GM11168 (cell line): ENCODE measurements around the gene TSSK1B.
"Not testable (repeated sequence)": the region's sequence is repeated elsewhere in the genome, so short reads cannot be mapped to it uniquely, and the experiment has no call there.

ENCODE experiments used
- in situ Hi-C: fragments of 300-500 bp; cut with MboI; formaldehyde crosslinking; loops from one replicate; pipeline ENCODE4 v1.12.0; 2022; ENCODE audit warnings: low sequenced_read_pairs; ENCODE audit not compliant: unreplicated experiment

Gene TSSK1B, protein sequence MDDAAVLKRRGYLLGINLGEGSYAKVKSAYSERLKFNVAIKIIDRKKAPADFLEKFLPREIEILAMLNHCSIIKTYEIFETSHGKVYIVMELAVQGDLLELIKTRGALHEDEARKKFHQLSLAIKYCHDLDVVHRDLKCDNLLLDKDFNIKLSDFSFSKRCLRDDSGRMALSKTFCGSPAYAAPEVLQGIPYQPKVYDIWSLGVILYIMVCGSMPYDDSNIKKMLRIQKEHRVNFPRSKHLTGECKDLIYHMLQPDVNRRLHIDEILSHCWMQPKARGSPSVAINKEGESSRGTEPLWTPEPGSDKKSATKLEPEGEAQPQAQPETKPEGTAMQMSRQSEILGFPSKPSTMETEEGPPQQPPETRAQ

DNA sequence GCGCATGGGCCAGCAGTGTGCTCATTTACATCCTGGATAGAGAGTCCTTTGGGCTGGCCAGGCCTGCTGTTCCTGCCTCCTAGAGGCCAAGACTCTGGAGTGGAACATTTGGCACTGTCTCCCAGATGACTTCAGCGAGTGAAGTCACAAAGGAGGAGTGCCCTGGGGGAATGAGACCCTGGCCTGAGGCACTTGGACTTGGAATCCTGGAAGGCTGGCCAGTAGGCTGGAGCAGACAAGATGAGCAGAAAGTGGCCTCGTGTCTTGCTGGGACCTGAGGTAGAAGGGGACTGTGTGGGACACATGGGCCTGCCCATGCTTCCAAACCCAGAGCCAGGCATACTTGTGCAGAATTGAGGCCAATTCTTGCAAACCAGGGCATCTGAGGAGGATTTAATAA, at the start of gene TSSK1B:
TSSK1B (minus strand) TSS at position 101 of the 400 bp plus-strand sequence. CDS start 150 bp downstream, outside the sequence.
- in situ Hi-C loops, result no loop called here

DNA sequence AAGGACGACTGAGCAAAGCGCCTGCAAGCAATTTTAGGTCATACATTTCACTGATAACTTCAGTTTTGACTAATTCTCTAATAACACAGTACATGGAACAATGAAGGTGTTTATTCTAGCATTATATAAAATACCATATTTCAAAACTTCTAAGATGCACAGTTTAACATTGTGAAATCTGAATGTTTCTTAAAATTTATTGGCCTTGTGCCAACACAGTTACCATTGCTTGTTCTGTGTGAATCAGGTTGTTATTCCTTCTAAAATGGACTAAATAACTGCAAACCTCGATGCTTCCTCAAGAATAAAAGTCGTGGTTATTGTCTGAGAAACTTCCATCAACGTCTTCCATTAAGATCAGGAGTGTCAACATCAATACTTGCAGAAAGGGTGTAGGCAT, 45.5 kb upstream of the TSSK1B start:
- in situ Hi-C loops, result no loop called here

DNA sequence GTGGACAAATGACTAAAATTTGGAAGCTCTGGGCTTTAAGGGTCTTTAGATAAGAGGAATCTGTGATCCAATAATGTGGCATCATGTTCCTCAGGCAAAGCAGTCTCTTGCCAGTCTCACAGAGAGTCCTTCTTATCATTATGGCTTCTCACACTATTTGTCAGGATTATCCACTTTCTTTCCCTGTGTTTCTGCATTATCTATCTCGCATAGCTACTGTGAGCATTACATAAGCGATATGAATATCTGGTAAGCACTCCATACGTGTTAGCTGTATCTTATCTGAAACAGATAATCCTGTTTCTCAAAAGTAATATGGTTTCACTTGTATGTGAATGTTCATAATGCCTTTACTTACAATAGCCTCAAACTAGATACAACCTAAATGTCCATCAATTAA, 43.9 kb upstream of the TSSK1B start:
- in situ Hi-C loops, result no loop called here

DNA sequence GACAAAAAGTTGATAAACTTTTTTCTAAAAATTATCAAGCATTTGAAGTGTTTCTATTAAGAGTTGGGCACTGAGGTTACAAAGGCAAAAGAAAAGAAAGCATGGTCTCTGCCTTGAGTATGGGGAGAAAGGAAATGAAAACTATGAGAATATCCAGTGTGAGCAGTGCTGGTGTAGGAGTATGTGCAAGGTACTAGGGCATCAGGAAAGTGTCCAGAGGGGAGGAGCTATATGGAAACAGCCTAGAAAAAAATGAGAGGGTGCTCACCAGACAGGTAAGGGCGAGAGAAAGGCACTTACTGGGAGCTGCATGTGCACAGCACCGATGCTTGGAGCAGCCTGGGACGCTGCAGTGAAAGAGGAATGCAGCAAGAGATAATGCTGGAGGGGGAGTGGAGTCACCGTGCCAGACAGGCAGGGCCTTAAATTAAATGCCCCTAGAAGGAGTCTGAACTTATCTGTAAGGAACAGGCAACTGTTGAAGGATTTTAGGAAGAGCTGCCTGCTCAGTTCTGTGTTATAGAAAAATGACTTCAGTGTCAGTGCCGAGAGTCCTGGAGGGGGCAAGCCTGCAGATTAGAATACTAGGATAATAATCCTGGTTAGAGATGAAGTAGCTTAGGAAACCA, 39.4 kb upstream of the TSSK1B start:
- in situ Hi-C loops, result no loop called here

DNA sequence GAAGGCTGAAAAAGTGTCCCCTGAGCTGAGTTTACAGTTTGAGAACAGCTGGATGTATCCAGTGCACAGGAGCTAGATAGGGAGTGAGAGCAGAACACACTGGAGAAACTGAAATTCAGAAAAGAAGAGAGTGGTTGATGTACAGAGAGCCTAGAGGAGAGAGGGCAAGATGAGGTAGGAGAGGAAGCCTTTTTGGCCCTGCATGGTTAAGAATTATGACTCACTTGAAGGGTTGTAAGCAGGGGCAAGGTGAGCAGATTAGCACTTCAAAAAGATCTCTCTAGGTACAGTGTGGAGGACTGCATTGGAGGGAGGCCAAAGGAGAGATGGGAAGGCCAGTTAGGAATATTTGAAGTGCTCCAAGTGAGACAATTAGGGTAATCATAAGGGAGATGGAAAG, 28.2 kb upstream of the TSSK1B start:
- in situ Hi-C loops, result no loop called here

DNA sequence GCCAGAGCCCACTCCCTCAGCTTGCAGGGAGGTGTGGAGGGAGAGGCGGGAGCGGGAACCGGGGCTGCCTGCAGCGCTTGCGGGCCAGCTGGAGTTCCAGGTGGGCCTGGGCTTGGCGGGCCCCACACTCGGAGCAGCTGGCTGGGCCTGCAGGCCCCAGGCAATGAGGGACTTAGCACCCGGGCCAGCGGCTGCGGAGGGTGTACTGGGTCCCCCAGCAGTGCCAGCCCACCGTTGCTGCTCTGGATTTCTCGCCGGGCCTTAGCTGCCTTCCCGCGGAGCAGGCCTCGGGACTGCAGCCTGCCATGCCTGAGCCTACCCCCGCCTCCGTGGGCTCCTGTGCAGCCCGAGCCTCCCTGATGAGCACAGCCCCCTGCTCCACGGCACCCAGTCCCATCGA, 22.3 kb upstream of the TSSK1B start:
- in situ Hi-C loops, result not testable (repeated sequence)

DNA sequence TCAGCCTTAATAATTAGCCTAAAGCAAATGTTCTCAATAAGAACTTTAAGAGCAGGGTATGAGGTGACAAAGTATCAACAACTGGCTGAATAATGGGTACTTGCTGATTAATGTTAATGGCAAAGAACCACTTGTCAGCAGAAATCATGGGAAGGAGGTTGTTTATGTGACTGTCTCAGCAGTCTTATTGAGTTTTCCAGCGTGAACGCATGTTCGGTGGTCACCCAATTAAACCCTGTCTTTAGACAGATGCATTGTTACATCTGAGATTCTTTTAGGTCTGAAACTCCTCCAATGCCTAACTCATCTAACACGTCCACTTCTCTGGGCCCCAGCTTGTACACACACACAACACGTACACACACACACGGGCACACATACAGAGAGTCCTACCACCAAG, 18.2 kb upstream of the TSSK1B start:
- in situ Hi-C loops, result no loop called here

DNA sequence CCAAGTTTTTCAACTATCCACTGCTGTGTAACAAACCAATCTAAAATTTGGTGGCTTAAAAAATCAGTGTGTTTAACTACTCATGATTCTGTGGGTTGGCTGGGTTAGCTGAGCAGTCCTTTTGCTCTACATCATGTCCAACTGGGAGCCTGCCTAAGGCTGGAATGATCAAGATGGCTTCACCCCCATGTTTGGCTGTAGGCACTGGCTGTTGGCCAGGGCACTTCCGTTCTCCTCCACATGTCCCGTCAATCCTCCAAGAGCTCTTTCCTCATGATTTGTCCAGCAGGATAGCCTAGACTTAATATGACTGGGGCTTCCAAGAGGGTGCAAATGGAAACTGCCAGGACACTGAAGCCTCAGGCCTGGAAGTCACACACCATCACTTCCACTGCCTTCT, 17.0 kb upstream of the TSSK1B start:
- in situ Hi-C loops, result no loop called here

DNA sequence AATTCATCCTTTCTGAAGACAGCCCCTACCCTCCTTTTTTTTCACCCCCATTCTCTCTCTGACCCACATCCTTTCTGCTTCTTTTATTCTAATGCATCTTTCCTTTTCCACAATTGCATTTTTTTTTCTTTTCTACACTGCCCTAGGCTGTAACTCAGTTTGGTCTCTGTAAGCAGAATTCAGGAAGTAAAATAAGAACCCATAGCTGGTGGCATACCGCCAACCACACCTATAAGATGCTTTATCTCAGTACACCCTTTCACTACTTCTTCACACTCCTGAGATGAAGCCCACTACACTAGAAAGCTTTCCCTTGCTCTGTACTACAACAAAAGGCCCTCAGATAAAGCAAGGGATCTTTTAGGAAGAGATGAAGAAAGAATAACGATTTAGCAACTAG, 16.1 kb upstream of the TSSK1B start:
- in situ Hi-C loops, result no loop called here

DNA sequence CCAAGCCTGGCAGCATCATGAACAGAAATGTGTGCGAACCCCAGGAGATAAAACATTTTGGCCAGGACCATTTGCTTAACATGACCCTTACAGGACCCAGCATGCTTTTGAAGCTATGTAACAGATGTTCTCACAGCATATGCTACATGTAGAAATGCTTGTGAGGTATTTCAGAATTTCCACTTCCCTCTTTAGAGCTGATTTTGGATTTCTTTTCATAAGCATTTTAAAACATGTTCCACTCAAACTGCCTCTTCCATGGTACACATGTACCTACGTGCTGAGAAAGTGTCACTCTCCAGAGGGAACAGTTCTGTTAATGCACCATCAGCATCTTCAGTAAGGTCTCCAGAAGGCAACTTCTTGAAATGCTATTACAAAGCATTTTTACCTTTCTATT, 15.7 kb upstream of the TSSK1B start:
- in situ Hi-C loops, result no loop called here

DNA sequence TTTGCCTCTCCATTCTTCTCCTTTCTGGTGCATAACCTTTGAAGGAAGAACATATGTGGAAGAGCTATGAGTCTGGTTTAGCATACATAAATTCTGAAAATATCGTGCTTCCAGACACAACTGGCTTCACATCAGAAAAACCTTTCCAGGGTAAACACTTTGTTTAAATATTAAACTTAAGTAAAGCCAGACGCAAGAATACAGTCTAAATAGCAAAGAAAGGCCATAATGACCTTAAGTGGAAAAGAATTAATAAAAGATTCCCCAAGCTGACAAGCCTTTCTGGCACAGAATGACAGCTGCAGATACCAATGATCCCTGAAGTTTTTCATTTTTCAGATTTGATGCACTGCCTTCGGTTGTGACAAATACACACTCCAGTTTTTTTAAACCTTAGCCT, 13.5 kb upstream of the TSSK1B start:
- in situ Hi-C loops, result no loop called here

DNA sequence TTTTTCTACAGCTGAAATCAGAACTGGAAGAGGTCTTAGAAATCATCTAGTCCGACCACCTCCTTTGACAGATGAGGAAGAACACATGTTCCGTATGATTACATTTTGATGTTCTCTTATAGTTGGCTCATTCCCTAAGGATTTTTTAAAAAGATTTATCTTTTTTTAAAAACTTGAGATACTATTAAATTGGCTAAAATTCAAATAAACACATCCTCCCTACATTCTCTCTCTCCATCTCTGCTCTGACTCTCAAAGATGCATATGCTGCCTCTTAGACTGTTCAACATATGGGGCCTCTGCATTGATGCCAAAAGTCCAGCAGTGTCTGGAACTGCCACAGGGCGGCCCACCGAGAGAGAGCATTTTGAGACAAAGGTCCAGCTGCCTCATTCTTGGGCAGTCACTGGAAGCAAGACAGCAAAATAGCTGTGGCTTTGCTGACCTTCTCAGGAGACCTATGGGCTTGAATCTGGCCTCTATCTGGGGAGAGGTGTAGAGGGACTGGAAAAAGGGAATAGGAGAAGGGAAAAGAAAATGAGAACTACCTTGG, 12.8 kb upstream of the TSSK1B start:
- in situ Hi-C loops, result no loop called here

DNA sequence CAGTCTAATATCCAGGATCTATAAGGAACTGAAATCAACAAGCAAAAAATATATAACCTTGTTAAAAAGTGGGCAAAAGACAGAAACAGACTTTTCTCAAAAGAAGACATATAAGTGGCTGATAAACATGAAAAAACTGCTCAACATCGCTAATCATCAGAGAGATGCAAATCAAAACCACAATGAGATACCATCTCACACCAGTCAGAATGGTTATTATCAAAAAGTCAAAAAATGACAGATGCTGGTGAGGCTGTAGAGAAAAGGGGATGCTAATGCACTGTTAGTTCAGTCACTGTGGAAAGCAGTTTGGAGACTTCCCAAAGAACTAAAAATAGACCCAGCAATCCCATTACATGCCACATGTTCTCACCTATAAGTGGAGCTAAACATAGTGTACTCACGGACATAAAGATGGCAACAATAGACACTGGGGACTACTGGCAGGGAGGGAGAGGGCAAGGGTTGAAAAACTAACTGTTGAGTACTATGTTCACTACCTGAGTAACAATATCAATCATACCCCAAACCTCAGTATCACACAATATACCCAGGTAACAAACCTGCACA, 11.7 kb upstream of the TSSK1B start:
- in situ Hi-C loops, result no loop called here

DNA sequence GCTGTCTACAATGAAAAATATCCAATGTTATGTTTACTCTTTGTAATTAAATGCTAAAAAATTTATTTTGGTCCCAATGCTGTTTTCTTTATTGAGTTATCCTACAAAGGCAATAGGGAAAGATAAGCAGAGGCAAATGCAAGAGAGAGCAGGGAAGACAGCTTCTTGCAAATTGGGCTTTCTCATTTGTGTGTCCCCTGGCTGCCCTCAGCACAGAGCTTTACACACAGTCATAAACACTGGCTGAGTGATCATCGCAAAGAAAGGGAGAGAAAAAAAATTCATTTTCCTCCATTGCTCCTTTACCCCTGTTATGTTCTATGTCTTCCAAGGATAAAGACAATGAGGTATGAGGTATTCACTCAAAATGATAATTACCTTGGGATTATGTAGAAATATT, 2.3 kb upstream of the TSSK1B start:
- in situ Hi-C loops, result no loop called here

DNA sequence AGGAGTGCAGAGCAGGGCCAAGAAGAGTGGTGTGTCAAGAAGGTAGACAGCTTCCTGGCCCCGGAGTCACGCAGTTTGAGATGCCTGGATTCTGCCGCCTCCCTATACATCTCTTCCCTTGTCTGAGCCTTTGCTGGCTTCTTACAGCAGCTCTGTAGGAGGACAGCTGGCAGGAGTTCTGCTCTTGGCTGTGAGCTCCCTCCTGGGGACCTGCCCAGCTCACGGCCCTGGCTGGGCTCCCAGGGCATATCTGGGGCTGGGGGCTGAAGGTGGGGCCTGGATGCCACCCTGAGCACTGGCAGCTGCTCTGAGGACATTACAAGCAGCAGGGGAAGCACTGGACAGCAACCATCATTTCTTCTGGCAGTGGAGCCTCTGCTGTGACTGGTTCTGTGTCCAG, 786 bp upstream of the TSSK1B start:
- in situ Hi-C loops, result no loop called here

DNA sequence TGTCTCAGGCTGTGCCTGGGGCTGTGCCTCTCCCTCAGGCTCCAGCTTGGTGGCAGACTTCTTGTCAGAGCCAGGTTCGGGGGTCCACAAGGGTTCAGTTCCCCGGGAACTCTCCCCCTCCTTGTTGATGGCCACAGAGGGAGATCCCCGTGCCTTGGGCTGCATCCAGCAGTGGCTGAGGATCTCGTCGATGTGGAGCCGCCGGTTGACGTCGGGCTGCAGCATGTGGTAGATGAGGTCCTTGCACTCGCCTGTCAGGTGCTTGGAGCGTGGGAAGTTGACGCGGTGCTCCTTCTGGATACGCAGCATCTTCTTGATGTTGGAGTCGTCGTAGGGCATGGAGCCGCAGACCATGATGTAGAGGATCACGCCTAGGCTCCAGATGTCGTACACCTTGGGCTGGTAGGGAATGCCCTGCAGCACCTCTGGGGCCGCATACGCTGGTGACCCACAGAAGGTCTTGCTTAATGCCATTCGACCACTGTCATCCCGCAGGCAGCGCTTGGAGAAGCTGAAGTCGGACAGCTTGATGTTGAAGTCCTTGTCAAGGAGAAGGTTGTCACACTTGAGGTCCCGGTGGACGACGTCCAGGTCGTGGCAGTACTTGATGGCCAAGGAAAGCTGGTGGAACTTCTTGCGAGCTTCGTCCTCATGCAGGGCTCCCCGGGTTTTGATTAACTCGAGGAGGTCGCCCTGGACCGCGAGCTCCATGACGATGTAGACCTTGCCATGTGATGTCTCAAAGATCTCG, 752 bp downstream of the TSSK1B start:
- in situ Hi-C loops, result no loop called here

DNA sequence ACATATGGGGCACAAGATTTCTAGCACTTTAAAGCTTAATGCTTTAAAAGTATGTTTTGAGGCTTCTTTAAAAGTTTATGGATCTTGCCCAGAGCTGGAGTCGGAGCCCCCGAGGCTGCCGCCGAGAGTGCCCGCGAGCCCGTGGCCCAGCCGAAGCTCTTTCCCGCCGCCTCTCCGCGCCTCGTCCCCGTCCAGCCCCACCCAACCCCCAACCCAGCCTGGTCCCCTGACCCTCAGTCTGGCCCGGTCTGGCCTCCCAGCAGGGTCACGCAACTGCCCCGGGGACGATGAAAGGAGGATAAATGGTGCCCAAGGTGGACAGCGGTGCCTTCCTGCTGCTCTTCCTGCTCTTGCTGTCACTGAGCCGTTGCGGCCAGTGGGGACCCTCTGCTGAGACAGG, 1.7 kb downstream of the TSSK1B start:
- in situ Hi-C loops, result no loop called here

DNA sequence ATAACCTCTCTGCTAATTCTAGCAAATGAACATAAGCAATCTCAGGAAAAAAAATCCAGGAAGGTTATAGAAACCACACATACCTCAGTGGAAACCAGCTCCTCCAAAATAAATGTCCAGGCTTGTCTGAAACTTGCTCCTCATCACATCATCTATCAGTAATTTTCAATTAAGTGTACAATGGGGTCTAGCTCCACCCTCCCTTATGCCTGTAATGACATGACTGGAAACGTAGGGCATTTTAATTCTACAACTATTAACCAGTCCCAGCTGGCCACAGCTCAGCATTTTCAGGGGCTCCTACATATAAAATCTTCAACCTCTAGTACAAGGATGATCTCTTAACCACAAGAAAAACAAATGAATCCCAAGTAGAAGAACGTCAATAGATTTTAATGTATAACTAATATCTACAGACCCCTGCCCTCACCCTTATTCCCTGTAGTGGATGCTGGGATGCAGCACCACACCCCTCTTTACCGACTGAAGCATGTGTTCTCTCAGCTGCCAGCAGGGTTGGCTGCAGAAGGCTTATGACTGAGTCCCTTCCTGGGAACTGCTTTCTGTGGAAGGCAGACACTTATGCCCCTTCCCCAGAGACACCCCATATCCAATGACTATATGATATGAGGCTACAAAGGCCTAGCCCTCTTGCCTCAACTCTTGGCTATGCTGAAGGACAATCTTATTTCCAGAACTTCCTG, 6.8 kb downstream of the TSSK1B start:
- in situ Hi-C loops, result no loop called here

DNA sequence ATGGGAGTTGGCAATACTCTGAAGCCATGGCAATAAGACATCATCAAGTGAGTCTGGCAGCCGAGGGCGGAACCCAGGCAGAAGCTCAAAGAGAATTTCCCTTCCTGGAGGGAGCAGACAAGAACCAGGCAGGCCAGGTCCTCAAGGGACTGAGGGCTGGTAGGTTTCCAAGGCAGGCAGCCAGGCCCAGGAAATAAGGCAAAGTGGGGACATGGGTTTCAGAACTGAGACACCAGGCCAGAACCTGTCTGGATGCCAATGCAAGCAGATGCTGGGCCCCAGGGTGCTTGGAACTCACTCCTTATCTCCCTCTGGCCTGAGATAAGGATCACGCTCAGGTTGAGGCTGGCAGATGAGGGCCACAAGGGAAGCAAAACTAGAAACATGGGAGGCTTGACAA, 8.9 kb downstream of the TSSK1B start:
- in situ Hi-C loops, result no loop called here

DNA sequence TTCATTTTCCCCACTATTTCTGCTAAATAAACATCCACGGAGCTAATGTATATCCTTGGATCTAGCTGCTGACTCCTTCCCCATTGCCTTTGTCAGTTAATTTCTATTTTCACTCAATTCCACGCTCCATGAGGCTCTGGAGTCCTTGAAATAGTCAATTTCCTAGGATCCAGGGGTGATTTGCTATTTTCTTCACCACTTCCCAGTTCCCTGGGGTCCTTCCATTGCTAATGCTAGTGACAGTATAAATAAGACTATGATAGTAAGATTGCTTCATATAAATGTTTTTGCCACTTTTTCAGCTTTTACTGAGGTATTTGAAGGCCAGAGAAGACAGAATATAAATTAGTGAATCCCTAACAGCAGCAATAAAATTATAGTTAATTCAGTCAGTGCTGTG, 13.1 kb downstream of the TSSK1B start:
- in situ Hi-C loops, result no loop called here
